ENCODE results near the gene RAET1E.

The RAET1E gene

GRCh38 chr6:149861603-149862423 is 36.1 kb downstream of the RAET1E start:
- Histone ChIP-seq H3K27ac (no peak overlapping the region), H3K27me3 (peaks cover 63% of the 10 kb centered on the region), H3K4me3 (ENCODE audit: low read depth in 1 of 2, low read length in 1 of 2) (no peak overlapping the region), H3K36me3 (no peaks in the 10 kb centered on the region), H3K9me3 (no peaks in the 10 kb centered on the region), H3K4me1 (ENCODE audit: control insufficient read depth in 1 of 2, insufficient read depth in 1 of 2, low read depth in 1 of 2, low read length in 1 of 2) (peaks cover 20 to 21% of the 10 kb centered on the region in 2 experiments)
- no peak for TF ChIP-seq CTCF (IDR thresholded peaks at IDR 0.05)

DNA sequence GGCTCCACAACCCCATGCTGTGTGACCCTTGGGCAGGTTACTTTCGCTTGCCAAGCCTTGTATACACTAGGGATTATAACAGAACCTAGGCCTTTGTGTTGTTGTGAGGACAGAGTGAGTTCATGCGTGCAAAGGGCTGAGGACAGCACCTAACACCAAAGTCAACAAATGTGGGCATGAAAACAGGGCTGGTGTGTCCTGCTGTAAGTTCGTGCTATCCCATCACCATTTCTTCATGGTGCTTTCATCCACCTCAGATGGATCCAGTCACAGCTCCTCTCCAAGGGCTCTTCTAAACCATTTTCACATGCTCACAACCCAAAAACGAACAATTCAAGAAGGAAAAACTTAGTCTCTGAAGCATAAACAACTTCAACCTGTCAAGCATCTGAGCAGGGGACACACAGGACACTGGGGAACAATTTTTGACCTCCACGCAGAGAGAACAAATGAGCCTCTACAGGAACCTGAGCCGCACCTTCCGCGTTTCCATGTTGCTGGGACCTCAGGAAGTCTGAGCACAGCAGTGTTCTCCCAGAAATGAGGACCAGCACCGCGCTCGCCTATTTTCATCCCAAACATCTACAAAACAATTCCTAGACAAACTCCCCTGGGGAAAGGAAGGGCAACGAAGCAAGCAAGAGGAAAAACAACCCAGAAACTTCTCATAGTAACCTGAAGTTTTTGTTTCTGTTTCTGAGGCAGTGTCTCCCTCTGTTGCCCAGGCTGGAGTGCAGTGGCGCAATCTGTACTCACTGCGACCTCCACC is 36.9 kb downstream of the RAET1E start:
- H3K4me3 ChIP-seq (ENCODE audit: low read depth in 1 of 2, low read length in 1 of 2): no peak overlapping the region
- no peaks in the 10 kb centered on the region for H3K36me3 ChIP-seq
- H3K27me3 ChIP-seq: peaks cover 60% of the 10 kb centered on the region
- no peaks in the 10 kb centered on the region for H3K9me3 ChIP-seq
- TF ChIP-seq CTCF (IDR thresholded peaks at IDR 0.05): no peak
- no peak overlapping the region for H3K27ac ChIP-seq
- H3K4me1 ChIP-seq (ENCODE audit: control insufficient read depth in 1 of 2, insufficient read depth in 1 of 2, low read depth in 1 of 2, low read length in 1 of 2): peaks cover 20 to 21% of the 10 kb centered on the region in 2 experiments

DNA sequence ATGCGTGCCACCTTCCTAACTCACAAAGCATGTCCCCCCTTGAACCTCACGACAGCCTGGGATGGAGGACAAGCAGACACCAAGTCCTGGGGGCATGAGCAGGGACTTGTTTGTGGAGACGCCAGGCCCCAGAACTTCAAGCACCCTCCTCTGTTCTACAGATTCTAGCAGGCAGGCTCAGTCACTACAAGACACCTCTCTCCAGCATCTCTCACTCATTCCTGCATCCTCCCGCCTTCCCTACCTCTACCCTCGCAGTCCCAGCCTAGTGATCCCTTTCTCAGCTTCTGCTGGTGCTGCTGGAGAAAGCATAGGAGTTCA is 37.4 kb downstream of the RAET1E start:
- Histone ChIP-seq H3K27ac (no peak overlapping the region), H3K4me1 (ENCODE audit: control insufficient read depth in 1 of 2, insufficient read depth in 1 of 2, low read depth in 1 of 2, low read length in 1 of 2) (peaks cover 20 to 21% of the 10 kb centered on the region in 2 experiments), H3K27me3 (peaks cover 62% of the 10 kb centered on the region), H3K9me3 (no peaks in the 10 kb centered on the region), H3K4me3 (ENCODE audit: low read depth in 1 of 2, low read length in 1 of 2) (no peak overlapping the region), H3K36me3 (no peaks in the 10 kb centered on the region)
- no peak for TF ChIP-seq CTCF (IDR thresholded peaks at IDR 0.05)

GRCh38 chr6:149859938-149860337 is 38.0 kb downstream of the RAET1E start:
- no peaks in the 10 kb centered on the region for H3K9me3 ChIP-seq
- TF ChIP-seq CTCF (IDR thresholded peaks at IDR 0.05): no peak

GRCh38 chr6:149859368-149859767 is 38.5 kb downstream of the RAET1E start:
- TF ChIP-seq CTCF (IDR thresholded peaks at IDR 0.05): no peak
- H3K4me1 ChIP-seq (ENCODE audit: control insufficient read depth in 1 of 2, insufficient read depth in 1 of 2, low read depth in 1 of 2, low read length in 1 of 2): peaks cover 15% of the 10 kb centered on the region in 2 experiments
- no peak overlapping the region for H3K27ac ChIP-seq
- peaks cover 61% of the 10 kb centered on the region for H3K27me3 ChIP-seq
- no peak overlapping the region for H3K4me3 ChIP-seq (ENCODE audit: low read depth in 1 of 2, low read length in 1 of 2)
- no peaks in the 10 kb centered on the region for H3K36me3 ChIP-seq
- H3K9me3 ChIP-seq: no peaks in the 10 kb centered on the region

More at GRCh38 chr6:149859938-149860337, 38.0 kb downstream of the RAET1E start:
- Histone ChIP-seq H3K36me3 (no peaks in the 10 kb centered on the region), H3K4me1 (ENCODE audit: control insufficient read depth in 1 of 2, insufficient read depth in 1 of 2, low read depth in 1 of 2, low read length in 1 of 2) (peaks cover 20 to 21% of the 10 kb centered on the region in 2 experiments), H3K4me3 (ENCODE audit: low read depth in 1 of 2, low read length in 1 of 2) (no peak overlapping the region), H3K27ac (no peak overlapping the region), H3K27me3 (peaks cover 61% of the 10 kb centered on the region)
